Occipital lobe (tissue), 2 donors: ENCODE measurements around the gene TNFAIP3. TPM values are rescaled to one million over a fixed set of nuclear protein-coding genes. Genes with fewer than 3 reads are reported as not detected.
"Not testable (repeated sequence)": the region's sequence is repeated elsewhere in the genome, so short reads cannot be mapped to it uniquely, and the experiment has no call there.

ENCODE experiments used
- DNase-seq: peaks from one replicate; lab custom pipeline; 2025; lab: John Stamatoyannopoulos, UW
- total RNA-seq: library from RNA; depleted of rRNA; stranded (reverse); fragments of >200 nt; gene quantifications from one replicate; pipeline ENCODE4 v1.2.3, GENCODE V29; 2014

The TNFAIP3 gene
- 0.78 TPM for total RNA-seq

DNA sequence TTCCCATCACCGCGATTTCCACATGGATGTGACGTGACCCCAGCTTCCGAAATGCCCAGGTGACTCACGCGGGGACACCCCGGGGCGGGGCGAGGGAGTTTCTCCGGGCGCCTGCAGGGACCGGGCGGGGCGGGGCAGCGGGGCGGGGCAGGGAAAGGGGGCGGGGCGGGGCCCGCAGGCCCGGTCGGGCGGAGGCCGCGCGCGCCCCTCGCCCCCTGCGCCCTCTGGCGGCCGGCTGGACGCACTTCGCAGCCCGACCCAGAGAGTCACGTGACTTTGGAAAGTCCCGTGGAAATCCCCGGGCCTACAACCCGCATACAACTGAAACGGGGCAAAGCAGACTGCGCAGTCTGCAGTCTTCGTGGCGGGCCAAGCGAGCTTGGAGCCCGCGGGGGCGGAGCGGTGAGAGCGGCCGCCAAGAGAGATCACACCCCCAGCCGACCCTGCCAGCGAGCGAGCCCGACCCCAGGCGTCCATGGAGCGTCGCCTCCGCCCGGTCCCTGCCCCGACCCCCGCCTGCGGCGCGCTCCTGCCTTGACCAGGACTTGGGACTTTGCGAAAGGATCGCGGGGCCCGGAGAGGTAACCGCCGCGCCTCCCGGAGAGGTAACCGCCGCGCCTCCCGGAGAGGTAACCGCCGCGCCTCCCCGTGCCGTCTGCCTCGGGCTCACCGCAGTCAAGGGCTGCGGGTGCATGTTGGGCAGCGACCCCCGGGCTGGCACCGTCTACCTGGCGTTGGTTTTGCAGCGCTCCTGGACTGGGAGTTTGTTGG, at the start of gene TNFAIP3:
TNFAIP3 (plus strand) TSS at position 346 of the 771 bp plus-strand sequence. CDS start 3,969 bp downstream, outside the sequence.
- DNase-seq, result peak; percentile 73

DNA sequence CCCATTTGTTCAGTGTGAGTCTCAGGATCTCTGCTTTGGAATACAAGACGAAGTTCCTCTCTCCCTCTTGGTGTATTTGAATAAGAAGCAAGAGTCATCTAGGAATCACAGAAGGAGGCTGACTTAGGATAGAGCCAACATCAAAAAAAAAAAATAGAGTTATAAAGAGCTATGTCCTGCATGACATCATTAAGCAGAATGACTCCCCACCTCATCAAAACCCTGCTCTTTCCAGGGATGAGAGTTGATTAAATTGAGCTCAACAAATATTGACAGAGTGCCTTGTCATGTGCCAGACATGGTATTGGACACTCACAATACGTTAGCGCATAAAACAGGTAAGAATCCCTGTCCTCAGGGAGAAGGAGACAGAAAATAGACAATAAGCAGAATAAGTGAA, 48.6 kb upstream of the TNFAIP3 start:
- no peak for DNase-seq

DNA sequence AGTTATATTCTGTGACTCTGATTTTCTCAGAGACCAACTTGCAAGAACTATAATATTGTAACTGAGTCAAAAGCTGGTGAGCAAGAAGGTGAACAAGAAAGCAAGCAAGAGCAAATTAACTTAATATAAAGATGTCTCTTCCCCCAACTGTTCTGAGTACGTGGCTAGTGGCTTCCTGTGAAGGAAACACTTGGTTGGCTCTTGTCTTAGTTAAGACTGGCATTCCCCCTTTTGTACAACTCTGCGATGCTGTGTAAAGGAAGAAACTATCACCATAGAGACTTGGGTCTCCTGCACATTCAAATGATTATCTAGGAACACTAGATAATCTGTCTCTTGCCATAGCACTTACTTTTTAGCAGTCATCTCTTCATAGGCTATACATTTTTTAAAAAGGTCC, 47.3 kb upstream of the TNFAIP3 start:
- no peak for DNase-seq

DNA sequence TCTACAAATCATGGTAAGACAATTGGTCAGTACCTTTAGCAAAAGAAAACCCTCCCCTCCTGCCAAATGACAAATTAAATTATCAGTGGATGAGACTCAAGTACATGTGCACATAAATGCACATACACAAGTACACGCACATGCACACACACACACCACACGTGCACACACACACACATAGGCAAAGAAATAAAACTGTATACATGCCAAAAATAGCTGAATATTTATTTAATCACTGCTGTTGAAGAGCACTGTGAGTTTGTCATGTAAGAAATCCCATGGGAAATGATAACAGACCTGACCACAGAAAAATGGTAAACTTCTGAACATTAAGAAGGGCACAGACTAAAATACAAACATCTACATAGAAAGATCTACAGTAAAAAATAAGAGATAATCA, 46.6 kb upstream of the TNFAIP3 start:
- DNase-seq, result no peak

DNA sequence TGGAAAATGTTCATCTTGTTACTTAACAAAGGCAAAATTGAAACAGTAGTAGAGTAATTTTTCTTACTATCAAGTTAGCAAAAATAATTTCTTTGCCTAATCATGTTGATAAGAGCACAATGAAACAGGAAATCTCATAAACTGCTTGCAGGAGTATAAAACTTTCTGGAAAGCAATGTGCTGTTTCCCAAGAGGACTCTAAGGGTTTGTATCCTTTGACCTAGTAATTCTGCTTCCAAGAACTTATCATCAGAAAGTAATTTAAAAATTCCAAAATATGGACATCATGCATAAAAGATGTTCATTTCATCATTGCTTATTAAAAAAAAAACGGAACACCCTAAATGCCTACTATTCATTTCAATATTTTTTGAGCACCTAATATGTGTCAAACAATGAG, 46.1 kb upstream of the TNFAIP3 start:
- DNase-seq, result no peak

DNA sequence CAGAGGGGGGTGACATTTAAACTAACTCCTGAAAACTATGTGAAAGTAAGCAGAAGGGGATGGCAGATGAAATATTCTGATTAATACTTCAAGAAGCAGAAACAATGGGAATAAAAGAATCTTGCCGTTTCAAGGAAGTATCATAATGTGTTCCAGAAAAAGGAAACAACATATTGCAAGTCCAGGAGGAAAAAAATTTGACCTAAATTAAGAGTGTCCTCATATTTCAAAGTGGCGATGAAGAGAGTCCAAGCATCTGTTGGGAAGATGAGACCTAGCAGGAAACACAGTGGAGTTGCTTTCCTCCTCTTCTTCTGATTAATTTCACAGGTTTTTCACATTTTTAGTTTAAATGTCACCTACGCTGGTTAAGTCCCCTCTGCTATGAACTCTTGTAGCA, 45.6 kb upstream of the TNFAIP3 start:
- DNase-seq, result no peak

DNA sequence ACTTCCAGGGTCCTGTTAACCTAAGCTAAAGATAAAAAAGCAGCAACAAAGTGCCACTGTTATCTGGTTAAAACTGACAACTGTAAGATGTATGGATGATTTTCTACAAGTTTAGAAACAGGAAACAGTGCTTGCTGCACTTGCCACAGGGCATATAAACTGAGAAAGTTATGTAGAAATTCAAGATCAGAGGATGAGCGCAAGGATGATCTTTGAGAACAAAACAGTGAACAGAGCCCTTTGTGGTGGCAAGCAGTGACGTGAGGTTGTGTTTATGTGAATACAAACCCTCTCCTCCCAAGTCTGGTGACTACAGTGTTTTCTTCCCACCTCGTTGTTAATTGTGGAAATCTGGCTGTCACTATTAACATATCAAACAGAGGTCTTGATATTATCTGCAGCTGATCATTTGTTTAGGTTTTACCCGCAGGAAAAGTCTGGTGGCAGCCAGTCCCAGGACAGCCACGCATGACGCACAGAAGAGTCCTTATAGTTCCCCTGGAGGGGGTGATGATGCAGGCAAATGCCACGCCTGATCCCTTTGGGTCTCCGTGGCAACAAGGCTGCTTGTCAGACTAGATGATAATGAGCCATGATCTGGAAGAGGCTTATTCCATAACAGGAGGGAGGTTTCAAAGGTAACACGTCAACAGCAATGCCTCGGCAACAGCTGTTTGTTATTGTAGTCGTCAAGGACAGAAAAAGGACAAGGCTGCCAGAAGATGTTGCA, 43.1 kb upstream of the TNFAIP3 start:
- no peak for DNase-seq

DNA sequence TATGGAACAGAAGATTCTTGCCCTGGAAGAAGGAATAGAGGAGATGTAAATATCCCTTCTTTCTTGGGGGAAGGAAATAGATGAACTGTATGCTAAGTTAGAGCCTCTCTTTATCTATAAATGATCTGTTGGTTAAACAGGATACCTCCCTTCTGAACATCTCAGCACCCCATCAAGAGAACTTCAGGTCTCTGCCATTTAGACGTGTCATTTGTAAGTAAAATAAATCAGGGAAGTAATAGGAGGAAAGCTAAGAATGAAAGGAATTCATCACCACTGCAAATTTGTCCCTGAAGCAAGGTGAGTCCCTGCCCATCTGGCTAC, 42.5 kb upstream of the TNFAIP3 start:
- DNase-seq, result no peak

DNA sequence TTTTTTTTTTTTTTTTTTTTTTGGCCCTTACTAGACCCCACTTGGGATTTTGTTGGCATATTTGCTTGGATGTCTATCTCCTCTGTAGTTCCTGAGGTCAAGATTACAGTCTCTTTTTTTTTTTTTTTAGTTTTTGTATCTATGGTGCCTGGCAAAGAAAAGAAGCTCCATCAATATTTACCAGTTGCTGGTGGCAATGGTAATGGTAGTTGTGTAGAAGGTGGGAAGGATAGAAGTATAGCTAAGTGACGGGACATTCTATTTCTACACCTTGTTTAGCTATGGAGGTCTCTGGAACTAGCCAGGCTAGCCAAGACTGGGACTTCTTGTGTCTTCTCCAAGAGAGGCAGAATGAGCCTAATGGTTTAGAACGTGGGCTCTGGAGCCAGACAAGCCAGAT, 42.2 kb upstream of the TNFAIP3 start:
- DNase-seq, result no peak

DNA sequence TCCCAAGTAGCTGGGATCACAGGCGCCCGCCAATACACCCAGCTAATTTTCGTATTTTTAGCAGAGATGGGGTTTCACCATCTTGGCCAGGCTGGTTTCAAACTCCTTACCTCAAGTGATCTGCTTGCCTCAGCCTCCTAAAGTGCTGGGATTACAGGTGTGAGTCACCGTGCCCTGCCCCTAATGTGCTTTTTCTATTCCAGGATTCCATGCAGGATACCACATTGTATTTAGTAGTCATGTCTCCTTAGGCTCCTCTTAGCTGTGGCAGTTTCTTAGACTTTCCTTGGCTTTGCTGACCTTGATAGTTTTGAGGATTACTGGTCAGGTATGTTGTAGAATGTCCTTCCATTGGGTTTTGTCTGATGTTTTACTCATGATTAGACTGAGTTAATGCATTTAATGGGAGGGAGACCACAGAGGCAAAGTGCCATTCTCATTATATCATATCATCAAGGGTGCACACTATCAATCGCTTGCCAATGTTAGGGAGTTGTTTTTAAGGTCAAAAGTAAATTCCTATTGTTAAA, 39.6 kb upstream of the TNFAIP3 start:
- DNase-seq, result no peak

DNA sequence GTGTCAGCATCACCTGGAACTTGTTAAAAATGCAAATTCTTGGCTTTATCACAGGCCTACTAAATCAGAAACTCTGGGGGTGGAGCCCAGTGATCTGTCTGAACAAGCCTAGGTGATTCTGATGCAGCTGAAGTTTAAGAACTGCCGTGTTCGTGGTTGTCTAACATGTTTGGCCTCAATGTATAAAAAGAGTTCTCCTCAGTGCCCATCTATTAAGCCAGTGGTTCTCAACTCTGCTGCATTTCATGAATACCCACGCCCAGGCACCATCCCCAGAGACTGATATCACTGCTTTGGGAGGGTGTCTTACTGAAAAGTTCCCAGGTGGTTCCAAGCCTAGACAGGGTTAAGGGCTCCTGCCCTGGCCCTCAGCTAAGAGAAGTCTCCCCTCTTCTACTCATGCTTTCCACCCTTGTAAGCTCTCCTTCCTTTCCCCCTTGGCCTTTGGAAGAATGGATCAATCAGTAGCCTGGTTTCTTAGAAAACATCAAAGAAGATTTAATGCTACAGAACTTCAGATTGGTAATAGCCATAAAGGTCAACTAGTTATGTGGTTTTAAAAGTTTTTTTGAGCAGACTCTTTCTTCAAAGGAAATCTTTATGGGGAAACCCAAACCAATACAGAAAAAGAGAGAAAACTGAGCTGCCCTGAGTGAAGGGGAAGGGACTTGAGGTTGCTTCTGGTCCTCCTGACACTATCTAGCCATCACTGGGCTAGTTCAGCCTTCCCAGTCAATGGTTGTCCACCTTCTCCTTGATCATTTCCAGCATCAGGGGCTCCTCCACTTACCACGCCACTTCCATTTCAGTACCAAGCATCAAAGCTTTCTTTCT, 38.9 kb upstream of the TNFAIP3 start:
- no peak for DNase-seq

DNA sequence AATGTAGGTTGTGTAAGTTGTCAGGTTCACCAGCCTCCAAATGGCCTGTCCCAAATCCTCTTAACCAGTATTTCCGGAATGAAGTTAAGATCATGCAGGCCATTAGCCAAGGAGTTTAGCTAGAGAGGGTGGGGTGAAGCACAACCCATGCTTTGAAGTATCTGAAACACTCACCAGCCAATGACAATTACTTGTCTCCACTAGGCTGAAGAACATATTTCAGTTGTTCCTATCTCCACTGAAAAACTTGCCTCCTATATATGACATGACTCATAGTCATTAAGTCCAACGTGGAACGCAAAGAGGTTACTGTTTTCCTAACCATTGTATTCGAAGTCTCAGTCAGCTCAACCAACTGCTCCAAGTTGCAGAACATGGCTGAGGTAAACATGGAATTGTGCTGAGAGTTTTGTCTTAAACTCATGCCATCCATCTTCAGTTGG, 37.4 kb upstream of the TNFAIP3 start:
- no peak for DNase-seq

DNA sequence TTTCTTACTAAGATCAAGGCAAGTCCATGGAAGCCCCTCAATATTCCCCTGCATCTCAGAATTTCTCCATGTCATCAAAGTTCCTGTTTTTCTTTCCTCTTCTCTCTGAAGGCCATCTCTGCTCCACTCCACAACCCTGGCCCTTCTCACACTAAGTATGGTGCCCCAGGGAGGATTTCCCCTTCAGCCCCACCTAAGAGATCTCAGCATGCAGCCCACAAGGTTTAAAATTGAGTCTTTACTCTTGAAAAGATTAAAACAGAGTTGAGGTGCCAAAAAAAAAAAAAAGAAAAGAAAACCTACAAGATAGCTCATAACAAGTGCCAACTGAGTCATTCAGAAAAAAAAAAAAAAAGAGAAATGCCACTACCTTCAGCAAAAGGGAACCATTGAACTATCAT, 36.5 kb upstream of the TNFAIP3 start:
- no peak for DNase-seq

DNA sequence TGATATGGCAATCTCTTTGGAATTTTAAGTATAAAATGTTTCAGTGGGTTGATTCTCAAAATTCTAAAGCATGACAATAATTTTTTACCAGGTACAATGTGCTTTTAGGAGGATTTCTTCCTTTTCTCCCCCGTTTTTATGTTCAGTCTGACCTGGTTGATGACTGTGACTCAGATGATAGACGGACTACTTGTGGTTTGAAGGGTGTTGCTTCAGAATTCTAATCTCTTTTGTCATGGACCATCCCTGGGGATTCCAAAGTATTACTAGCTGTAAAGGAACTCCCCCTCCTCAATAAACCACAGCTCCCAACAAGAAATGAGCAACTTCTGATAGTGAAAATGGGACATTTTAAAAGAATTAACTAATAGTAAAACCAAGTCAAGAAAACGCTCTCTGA, 34.9 kb upstream of the TNFAIP3 start:
- DNase-seq, result no peak

DNA sequence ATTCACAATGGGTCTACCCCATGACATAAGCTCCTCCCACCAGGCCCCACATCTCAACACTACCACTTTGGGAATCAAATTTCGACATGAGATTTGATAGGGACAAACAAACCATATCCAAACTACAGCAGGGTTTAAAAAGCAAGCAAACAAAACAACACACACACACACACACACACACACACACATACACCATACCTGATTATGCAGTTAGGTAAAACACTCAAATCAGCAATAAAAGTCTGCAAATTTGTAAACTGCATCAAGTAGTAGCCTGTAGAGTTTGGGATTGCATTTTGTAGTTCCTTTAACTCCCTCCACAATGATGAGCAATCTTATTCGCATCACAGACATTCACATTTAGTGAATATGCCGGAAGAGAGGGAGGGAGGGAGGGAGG, 32.6 kb upstream of the TNFAIP3 start:
- DNase-seq, result no peak

DNA sequence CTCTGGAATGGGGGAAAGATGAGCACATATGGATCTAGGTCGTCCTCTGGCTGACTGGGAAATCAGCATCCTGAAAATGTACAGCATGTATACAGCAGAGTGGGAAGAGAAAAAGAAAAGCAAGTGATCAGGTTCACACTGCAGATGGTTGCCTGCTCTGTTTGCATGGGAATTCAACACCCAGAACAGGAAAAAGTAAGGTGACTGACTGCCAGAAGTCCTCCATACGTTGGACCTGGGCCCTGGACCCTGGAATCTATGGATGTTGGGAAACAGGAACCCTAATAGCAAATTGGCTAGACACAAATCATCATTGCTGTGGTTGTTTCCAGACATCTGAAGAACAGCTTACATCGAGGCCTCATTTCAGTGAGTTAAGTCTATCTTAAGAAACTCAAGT, 30.3 kb upstream of the TNFAIP3 start:
- DNase-seq, result no peak

DNA sequence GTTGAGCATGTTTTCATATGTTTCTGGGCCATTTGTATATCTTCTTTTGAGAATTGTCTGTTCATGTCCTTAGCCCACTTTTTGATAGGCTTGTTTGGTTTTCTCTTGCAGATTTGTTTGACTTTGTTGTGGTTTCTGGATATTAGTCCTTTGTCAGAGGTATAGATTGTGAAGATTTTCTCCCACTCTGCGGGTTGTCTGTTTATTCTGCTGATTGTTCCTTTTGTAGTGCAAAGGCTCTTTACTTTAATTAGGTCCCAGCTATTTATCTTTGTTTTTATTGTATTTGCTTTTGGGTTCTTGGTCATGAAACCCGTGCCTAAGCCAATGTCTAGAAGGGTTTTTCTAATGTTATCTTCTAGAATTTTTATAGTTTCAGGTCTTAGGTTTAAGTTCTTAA, 29.0 kb upstream of the TNFAIP3 start:
- DNase-seq, result not testable (repeated sequence)

DNA sequence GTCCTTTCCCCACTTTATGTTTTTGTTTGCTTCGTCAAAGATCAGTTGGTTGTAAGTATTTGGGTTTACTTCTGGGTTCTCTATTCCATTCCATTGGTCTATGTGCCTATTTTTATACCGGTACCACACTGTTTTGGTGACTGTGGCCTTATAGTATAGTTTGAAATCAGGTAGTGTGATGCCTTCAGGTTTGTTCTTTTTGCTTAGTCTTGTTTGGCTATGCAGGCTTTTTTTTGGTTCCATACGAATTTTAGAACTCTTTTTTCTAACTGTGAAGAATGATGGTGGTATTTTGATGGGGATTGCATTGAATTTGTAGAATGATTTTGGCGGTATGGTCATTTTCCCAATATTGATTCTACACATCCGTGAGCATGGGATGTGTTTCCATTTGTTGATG, 28.5 kb upstream of the TNFAIP3 start:
- DNase-seq, result not testable (repeated sequence)

DNA sequence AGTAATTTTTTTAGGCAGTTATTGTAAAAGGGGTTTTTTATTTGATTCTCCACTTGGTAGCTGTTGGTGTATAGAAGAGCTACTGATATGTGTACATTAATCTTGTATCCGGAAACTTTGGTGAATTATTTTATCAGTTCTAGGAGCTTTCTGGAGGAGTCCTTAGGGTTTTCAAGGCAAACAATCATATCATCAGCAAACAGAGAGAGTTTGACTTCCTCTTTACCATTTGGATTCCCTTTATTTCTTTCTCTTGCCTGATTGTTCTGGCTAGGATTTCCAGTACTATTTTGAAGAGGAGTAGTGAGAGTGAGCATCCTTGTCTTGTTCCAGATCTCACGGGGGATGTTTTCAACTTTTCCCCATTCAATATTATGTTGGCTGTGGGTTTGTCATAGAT, 28.0 kb upstream of the TNFAIP3 start:
- DNase-seq, result no peak

DNA sequence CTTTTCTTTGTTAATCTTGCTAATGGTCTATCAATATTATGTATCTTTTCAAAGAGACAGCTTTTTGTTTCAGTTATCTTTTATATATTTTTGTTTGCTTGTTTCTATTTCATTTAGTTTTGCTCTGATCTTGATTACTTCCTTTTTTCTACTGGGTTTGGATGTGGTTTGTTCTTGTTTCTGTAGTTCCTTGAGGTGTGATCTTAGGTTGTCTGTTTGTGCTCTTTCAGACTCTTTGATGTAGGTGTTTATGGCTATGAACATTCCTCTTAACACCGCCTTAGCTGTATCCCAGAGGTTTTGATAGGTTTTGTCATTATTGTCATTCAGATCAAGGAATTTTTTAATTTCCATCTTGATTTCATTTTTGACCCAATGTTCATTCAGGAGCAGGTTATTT, 26.8 kb upstream of the TNFAIP3 start:
- no peak for DNase-seq

DNA sequence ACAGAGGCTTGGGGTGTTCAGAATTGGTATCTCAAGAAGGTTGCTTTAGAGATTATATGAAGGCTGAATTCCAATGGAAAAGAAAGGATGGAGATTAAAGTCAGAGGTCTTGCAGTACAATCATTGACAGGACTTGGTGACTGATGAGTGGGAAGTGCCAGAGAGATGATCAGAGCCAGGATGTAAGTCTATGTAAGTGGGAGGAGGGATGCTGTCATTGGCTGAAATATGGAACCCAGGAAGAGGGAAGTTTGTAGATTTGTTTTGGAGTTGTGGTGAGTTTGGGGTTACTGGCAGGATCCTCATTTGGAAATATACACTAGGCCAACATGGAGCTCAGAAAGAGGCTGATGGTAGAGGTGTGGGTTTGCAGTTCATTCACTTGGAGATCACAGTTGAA, 23.8 kb upstream of the TNFAIP3 start:
- DNase-seq, result no peak

DNA sequence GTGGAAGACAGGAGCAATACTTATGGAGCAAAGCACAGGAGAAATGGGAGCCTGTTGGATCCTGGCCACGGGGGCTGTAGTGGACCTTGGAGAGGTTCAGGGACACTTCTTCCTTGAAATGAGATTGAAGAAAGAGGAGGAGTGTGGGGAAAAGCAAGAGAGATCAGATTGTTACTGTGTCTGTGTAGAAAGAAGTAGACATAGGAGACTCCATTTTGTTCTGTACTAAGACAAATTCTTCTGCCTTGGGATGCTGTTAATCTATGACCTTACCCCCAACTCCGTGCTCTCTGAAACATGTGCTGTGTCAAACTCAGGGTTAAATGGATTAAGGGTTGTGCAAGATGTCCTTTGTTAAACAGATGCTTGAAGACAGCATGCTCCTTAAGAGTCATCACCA, 22.7 kb upstream of the TNFAIP3 start:
- not testable (repeated sequence) for DNase-seq
